Heart left ventricle (tissue), 16 donors: Measurements from ENCODE around the gene CD33. TPM values are rescaled to one million over a fixed set of nuclear protein-coding genes. Genes with fewer than 3 reads are reported as not detected.

Experiments used
- ATAC-seq, 4 donors: fragments of 200-7000 bp; cut with Tn5 transposase; one replicate each; pipeline ENCODE4 v1.9.1; 2020 to 2022; ENCODE audit warnings: moderate library complexity in 4 of 4, mild to moderate bottlenecking in 3 of 4, moderate number of reproducible peaks in 1 of 4
- DNase-seq, 5 donors: peaks; one replicate each; pipeline ENCODE4 v3.0.0-alpha.2; 2020
- H3K27ac ChIP-seq, 12 donors: fragments of 200-600 bp; sonication (generic) in 4 of 12; one replicate each; pipeline versions ENCODE4 v1.5.0 to v1.8.0; 2016 to 2022; ENCODE audit warnings: mild to moderate bottlenecking in 2 of 12
- H3K27me3 ChIP-seq, 9 donors: fragments of 200-600 bp; sonication (generic) in 2 of 9; one replicate each; pipeline versions ENCODE4 v1.5.1 to v1.8.0; 2016 to 2022; ENCODE audit warnings: mild to moderate bottlenecking in 3 of 9
- H3K36me3 ChIP-seq, 9 donors: fragments of 200-600 bp; sonication (generic) in 2 of 9; one replicate each; pipeline versions ENCODE4 v1.5.0 to v1.8.0; 2018 to 2022; ENCODE audit warnings: mild to moderate bottlenecking in 2 of 9
- H3K4me1 ChIP-seq, 12 donors: fragments of 200-600 bp; sonication (generic) in 4 of 12; one replicate each; pipeline versions ENCODE4 v1.5.0 to v1.8.0; 2016 to 2022; ENCODE audit warnings: mild to moderate bottlenecking in 3 of 12
- H3K4me3 ChIP-seq, 12 donors: fragments of 200-600 bp; sonication (generic) in 4 of 12; one replicate each; pipeline versions ENCODE4 v1.5.0 to v1.8.0; 2017 to 2022; ENCODE audit warnings: mild to moderate bottlenecking in 9 of 12, moderate library complexity in 4 of 12
- H3K9me3 ChIP-seq, 12 donors: fragments of 200-600 bp; sonication (generic) in 4 of 12; one replicate each; pipeline versions ENCODE4 v1.5.0 to v1.8.0; 2016 to 2022; ENCODE audit warnings: mild to moderate bottlenecking in 1 of 12
- POLR2A ChIP-seq, 2 donors: fragments of 450-650 bp; IDR thresholded peaks; one replicate each; pipeline ENCODE4 v1.6.1; 2017; ENCODE audit warnings: antibody characterized with exemption in 2 of 2, mild to moderate bottlenecking in 2 of 2, moderate library complexity in 2 of 2
- WGBS, 4 donors: extraction: QIAGEN DNeasy Blood & Tissue Kit in 2 of 4; methylation state at CpG; one replicate each; pipeline versions ENCODE4 v1.1.5 to v1.1.7; 2013 to 2018; 5-methylcytosine and 5-hydroxymethylcytosine counted together
- intact Hi-C, 10 donors: fragments of 100-400 bp; cut with DNase I; formaldehyde crosslinking; loops; one replicate each; pipeline versions ENCODE4 v1.11.1 to v1.14.2; 2022
- polyA plus RNA-seq, 2 donors: library from polyadenylated mRNA; stranded (reverse); fragments of 200-250 nt; gene quantifications; one replicate each; pipeline ENCODE4 v1.2.3, GENCODE V29; 2013
- total RNA-seq, 9 donors: library from RNA; depleted of rRNA in 2 of 9; stranded (reverse); fragments of >200 nt in 2 of 9; fragmentation: NEBNext Ultra II Directional in 3 of 9; extraction: Animal tissue kit (Norgen Biotek cat#: 25700) in 3 of 9; gene quantifications; one replicate each; pipeline versions ENCODE4 v1.1.0 to v1.2.4, GENCODE V29; 2016 to 2023
- TF ChIP-seq, protein P1 (sequence below), 12 donors: fragments of 200-600 bp; sonication (generic) in 4 of 12; IDR thresholded peaks; one replicate each; pipeline versions ENCODE4 v1.5.0 to v1.8.0; 2018 to 2022; ENCODE audit warnings: antibody characterized with exemption in 12 of 12, mild to moderate bottlenecking in 5 of 12
- donor health status: ischemic (EF 13 %, LVEDD 7.1; RV severe dilation, severe dysfunction).
- donor health status: healthy with polysubstance abuse.
- donor health status: DM: no; HTN: yes; CAD: no.
- donor health status: DM: no; HTN: no; CAD: no.
- donor health status: ischemic (EF 25% LVEDD 6.9; RV normal size, moderate dysfunction).
- donor health status: ischemic (EF 25% LVEDD 5.7; RV mildly dilated, moderate dysfunction).
- donor health status: healthy.
- donor health status: DM: yes; HTN: yes; CAD: no.
- donor health status: ischemic (EF 35%, LVEDD 5.7; RV mildly dilated, moderate dysfunction).
- donor health status: nonischemic (EF 11% LVEDD 7.7; RV severe dilation, severe dysfunction).
- donor health status: DM: yes; HTN: yes; CAD: no.
- donor health status: PGD.
- donor health status: ischemic (EF 29% LVEDD 5.4; RV normal size, mild dysfunction).
- donor health status: nonischemic (EF 23%, LVEDD 6.1; RV moderate dilation, normal function).

Gene CD33
- total and polyA plus RNA-seq, 11 donors = 1.1 to 46.6 (median 2.9) TPM

DNA sequence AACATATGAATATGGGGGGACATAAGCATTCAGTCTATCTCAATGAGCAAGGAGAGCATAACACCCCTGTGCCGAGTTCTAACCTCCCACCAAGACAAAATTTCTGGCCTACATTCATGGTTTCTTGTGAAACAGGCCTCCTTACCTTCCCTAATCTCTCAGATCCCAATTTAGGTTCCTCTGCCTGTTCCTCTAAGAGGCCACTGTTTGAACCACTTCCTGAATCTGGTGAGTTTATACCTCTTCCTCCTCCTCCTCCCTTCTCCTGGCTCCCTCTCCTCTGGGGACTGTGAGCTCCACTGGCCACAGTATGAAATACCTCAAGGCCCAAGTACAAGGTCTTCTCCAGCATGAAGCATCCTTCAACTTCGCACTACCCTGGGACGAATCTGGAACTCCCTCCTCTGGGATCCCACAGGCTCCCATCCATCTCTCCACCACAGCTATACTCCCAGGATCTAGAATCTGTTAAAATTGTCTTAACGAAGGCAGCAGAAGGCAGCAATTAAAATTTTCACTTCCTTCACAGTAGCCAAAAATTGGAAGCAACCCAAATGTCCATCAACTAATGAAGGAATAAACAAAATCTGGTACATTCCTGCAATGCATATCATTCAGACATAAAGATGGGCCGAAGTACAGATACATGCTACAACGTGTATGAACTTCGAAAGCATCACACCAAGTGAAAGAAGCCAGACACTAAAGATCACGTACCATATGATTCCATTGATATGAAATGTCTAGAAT is 18.2 kb downstream of the CD33 start:
- 71 to 73% (median 72%) methylated on average over 8 of the region's 8 CpGs for WGBS, 4 donors

DNA sequence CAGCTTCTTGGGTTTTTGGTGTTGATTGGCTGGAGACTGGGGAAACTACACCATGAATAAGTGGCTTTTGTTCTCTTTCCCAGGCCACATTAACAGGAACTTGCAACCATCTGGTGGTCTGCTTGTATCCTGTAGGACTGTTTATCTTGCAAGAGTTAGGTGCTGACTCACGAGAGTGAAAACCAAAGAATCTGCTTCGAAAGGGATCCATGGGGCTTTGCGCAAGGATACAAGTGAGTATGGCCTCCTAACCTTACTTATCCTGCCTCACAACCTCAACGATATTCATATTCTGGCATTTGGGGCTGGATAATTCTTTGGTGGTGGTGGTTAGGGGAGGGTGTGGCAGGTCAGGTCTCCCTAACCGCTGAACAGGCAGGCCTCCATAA is 21.3 kb downstream of the CD33 start:
- Histone ChIP-seq H3K4me1 (peaks cover 0 to 65% (median 0%) of the 10 kb centered on the region in 12 donors), H3K27ac (peak overlapping the region in 1 of 12 donors; percentile 69), H3K9me3 (no peaks in the 10 kb centered on the region), H3K4me3 (no peak overlapping the region), H3K36me3 (no peaks in the 10 kb centered on the region), H3K27me3 (peaks cover 0 to 12% (median 0%) of the 10 kb centered on the region in 9 donors)
- intact Hi-C loops = no loop called here
- no peak for DNase-seq
- ATAC-seq = peak in 2 of 4 donors; percentile 41 to 56
- TF ChIP-seq POLR2A (IDR thresholded peaks at IDR 0.05) = no peak
- TF ChIP-seq, protein P1, sequence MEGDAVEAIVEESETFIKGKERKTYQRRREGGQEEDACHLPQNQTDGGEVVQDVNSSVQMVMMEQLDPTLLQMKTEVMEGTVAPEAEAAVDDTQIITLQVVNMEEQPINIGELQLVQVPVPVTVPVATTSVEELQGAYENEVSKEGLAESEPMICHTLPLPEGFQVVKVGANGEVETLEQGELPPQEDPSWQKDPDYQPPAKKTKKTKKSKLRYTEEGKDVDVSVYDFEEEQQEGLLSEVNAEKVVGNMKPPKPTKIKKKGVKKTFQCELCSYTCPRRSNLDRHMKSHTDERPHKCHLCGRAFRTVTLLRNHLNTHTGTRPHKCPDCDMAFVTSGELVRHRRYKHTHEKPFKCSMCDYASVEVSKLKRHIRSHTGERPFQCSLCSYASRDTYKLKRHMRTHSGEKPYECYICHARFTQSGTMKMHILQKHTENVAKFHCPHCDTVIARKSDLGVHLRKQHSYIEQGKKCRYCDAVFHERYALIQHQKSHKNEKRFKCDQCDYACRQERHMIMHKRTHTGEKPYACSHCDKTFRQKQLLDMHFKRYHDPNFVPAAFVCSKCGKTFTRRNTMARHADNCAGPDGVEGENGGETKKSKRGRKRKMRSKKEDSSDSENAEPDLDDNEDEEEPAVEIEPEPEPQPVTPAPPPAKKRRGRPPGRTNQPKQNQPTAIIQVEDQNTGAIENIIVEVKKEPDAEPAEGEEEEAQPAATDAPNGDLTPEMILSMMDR (IDR thresholded peaks at IDR 0.05) = no peak
- WGBS, 4 donors = 59 to 68% (median 63%) methylated on average over 5 of the region's 5 CpGs

More for the DNA sequence above, 18.2 kb downstream of the CD33 start:
- H3K4me3 ChIP-seq = no peak overlapping the region
- TF ChIP-seq, protein P1 (IDR thresholded peaks at IDR 0.05) = no peak
- no peak for TF ChIP-seq POLR2A (IDR thresholded peaks at IDR 0.05)
- intact Hi-C loops = no loop called here
- H3K27me3 ChIP-seq = peaks cover 0 to 12% (median 0%) of the 10 kb centered on the region in 9 donors
- no peak for DNase-seq
- ATAC-seq = no peak
- H3K27ac ChIP-seq = no peak overlapping the region
- peaks cover 0 to 11% (median 0%) of the 10 kb centered on the region in 9 donors for H3K36me3 ChIP-seq
- peaks cover 0 to 48% (median 0%) of the 10 kb centered on the region in 12 donors for H3K4me1 ChIP-seq
- H3K9me3 ChIP-seq = no peaks in the 10 kb centered on the region

DNA sequence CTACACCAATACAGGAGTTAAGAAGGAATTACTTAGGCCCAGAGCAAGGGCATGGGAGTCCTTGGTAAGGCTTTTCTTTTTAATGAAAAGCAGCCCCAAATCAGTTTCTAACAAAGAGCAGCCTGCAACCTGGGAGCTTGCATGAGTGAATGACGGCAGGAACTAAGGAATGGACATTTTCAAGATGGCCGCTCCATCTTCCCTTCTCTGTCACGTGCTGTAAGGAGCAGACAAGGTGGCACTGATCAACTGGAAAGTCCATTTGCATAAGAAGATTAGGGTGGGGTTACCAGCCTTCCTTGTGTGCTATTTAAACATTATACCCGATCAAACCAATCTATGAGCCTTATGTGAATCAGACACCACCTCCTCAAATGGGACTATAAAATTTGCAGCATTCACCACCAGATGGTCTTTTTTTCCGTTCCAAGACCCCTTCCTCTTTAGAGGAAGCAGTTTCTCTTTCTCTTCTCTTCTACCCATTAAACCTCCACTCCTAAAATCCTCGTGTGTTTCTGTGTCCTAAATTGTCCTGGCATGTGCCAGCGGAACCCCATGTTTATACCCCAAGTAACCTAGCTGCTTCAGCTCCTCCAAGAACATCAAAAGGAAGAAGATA is 23.2 kb downstream of the CD33 start:
- no peaks in the 10 kb centered on the region for H3K9me3 ChIP-seq
- intact Hi-C loops = no loop called here
- no peak for TF ChIP-seq POLR2A (IDR thresholded peaks at IDR 0.05)
- TF ChIP-seq, protein P1 (IDR thresholded peaks at IDR 0.05) = no peak
- ATAC-seq = no peak
- no peaks in the 10 kb centered on the region for H3K36me3 ChIP-seq
- H3K4me3 ChIP-seq = no peak overlapping the region
- no peak overlapping the region for H3K27ac ChIP-seq
- peaks cover 0 to 3% (median 0%) of the 10 kb centered on the region in 9 donors for H3K27me3 ChIP-seq
- DNase-seq = no peak
- 68 to 82% (median 75%) methylated on average over 7 of the region's 7 CpGs for WGBS, 4 donors
- H3K4me1 ChIP-seq = peaks cover 0 to 57% (median 0%) of the 10 kb centered on the region in 12 donors

DNA sequence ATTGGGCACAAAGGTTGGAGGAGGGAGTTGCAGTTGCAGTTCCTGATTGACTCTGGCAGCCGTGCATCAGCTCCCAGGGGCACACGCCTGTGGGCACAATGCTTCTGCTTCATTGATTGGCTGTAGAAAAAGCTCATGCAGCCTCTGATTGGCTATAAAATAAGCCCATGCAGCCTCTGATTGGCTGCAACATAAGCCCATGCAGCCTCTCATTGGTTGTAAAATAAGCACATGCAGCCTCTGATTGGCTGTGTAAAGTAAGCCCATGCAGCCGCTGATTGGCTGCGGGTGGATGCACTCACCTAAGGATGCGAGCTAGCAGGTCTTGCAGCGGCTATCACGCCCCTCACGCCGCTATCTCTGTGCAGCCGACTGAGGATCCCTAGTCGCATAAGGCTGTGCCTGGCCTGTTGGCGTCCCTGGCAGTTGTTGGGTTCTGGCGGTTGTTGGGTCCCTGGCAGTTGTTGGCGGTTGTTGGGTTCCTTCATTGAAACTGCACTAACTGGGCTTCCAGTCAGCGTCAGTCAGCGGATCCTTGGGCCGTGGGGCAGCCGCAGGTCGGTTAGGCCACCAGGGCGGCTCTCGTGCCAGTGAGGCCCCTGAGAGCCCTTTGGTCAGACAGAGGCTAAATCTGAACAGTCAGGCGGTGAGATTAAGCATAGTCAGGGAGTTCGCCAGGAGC is 26.0 kb downstream of the CD33 start, which contains the start of gene SIGLECL1:
SIGLECL1 (plus strand) TSS at position 295 of the 682 bp plus-strand sequence. CDS start 12,993 bp downstream, outside the sequence.
- intact Hi-C loops = loop anchor here in 1 of 10 donors (10.0 kb wide), 1 partner anchor 96 kb away; no protein-coding TSS in a partner anchor
- Histone ChIP-seq H3K4me3 (no peak within 1 kb of the TSS), H3K9me3 (no peaks in the 10 kb centered on the region), H3K27me3 (peaks cover 0 to 10% (median 0%) of the 10 kb centered on the region in 9 donors), H3K27ac (no peak within 1 kb of the TSS), H3K36me3 (no peaks in the 10 kb centered on the region), H3K4me1 (peaks cover 0 to 47% (median 0%) of the 10 kb centered on the region in 12 donors)
- TF ChIP-seq, protein P1 (IDR thresholded peaks at IDR 0.05) = no peak
- TF ChIP-seq POLR2A (IDR thresholded peaks at IDR 0.05) = no peak
- 90 to 95% (median 93%) methylated on average over 23 of the region's 23 CpGs for WGBS, 4 donors
- DNase-seq (no peak), ATAC-seq (no peak)
